ENCODE data around the gene DOK7. TPM values are rescaled to one million over a fixed set of nuclear protein-coding genes. Genes with fewer than 3 reads are reported as not detected.

The DOK7 gene
- total and polyA plus RNA-seq, 4 experiments from 2014 or later: 0.10 TPM; not detected in 3

GRCh38 chr4:3481783-3482393 lies 18.8 kb downstream of the DOK7 start:
- DNase-seq: no peak
- Histone ChIP-seq H3K9me3 (ENCODE audit: control insufficient read depth in 1 of 2, low read length in 2 of 2) (no peaks in the 10 kb centered on the region), H3K4me3 (ENCODE audit: low read length in 2 of 2) (no peak overlapping the region), H3K36me3 (ENCODE audit: insufficient read depth, low read length) (no peaks in the 10 kb centered on the region), H3K27me3 (ENCODE audit: insufficient read depth, low read length) (no peaks in the 10 kb centered on the region), H3K27ac (ENCODE audit: low read depth, low read length) (no peak overlapping the region), H3K4me1 (ENCODE audit: insufficient read depth, low read length) (peaks cover 7% of the 10 kb centered on the region)
- peaks cover 0 to 4% (median under 1%) of the 10 kb centered on the region in 4 donors for H3K4me1 Mint-ChIP-seq
- ChIA-PET CTCF (ENCODE audit: partially characterized antibody) (interaction anchor here (1.0 to 3.2 kb wide), 5 partner anchors 125 to 376 kb away, joined by 3 to 37 read pairs (median 20); no protein-coding TSS in a partner anchor), POLR2A (ENCODE audit: partially characterized antibody) (no interaction called here)
- H3K9me3 Mint-ChIP-seq: peaks cover 0 to 2% (median 0%) of the 10 kb centered on the region in 8 donors
- intact Hi-C loops (cut with micrococcal nuclease): no loop called here
- H3K36me3 Mint-ChIP-seq: no peaks in the 10 kb centered on the region
- no peak overlapping the region for H3K4me3 Mint-ChIP-seq
- no peak overlapping the region for H3K27ac Mint-ChIP-seq
- H3K27me3 Mint-ChIP-seq: peaks cover 12 to 17% of the 10 kb centered on the region in 2 donors

GRCh38 chr4:3482707-3483106 lies 19.6 kb downstream of the DOK7 start:
- Mint-ChIP-seq H3K27ac (no peak overlapping the region), H3K9me3 (peaks cover 0 to 2% (median 0%) of the 10 kb centered on the region in 8 donors), H3K4me1 (peaks cover 0 to 4% (median under 1%) of the 10 kb centered on the region in 4 donors), H3K27me3 (peaks cover 12 to 17% of the 10 kb centered on the region in 2 donors), H3K4me3 (no peak overlapping the region), H3K36me3 (no peaks in the 10 kb centered on the region)
- ChIA-PET CTCF (ENCODE audit: partially characterized antibody) (no interaction called here), POLR2A (ENCODE audit: partially characterized antibody) (no interaction called here)
- H3K9me3 ChIP-seq (ENCODE audit: control insufficient read depth in 1 of 2, low read length in 2 of 2): no peaks in the 10 kb centered on the region
- H3K36me3 ChIP-seq (ENCODE audit: insufficient read depth, low read length): no peaks in the 10 kb centered on the region
- no peaks in the 10 kb centered on the region for H3K27me3 ChIP-seq (ENCODE audit: insufficient read depth, low read length)
- intact Hi-C loops (cut with micrococcal nuclease): no loop called here
- DNase-seq: no peak
- H3K4me1 ChIP-seq (ENCODE audit: insufficient read depth, low read length): peaks cover 7% of the 10 kb centered on the region
- H3K27ac ChIP-seq (ENCODE audit: low read depth, low read length): no peak overlapping the region
- H3K4me3 ChIP-seq (ENCODE audit: low read length in 2 of 2): no peak overlapping the region

GRCh38 chr4:3483471-3483921 lies 20.4 kb downstream of the DOK7 start:
- ChIA-PET POLR2A (ENCODE audit: partially characterized antibody) (no interaction called here), CTCF (ENCODE audit: partially characterized antibody) (no interaction called here)
- no peaks in the 10 kb centered on the region for H3K9me3 ChIP-seq (ENCODE audit: control insufficient read depth in 1 of 2, low read length in 2 of 2)
- no peak overlapping the region for H3K4me3 Mint-ChIP-seq
- H3K4me1 ChIP-seq (ENCODE audit: insufficient read depth, low read length): peaks cover 7% of the 10 kb centered on the region
- H3K4me3 ChIP-seq (ENCODE audit: low read length in 2 of 2): no peak overlapping the region
- H3K36me3 ChIP-seq (ENCODE audit: insufficient read depth, low read length): no peaks in the 10 kb centered on the region
- intact Hi-C loops (cut with micrococcal nuclease): no loop called here
- no peak for DNase-seq
- peaks cover 0 to 4% (median 0%) of the 10 kb centered on the region in 8 donors for H3K9me3 Mint-ChIP-seq
- no peak overlapping the region for H3K27ac ChIP-seq (ENCODE audit: low read depth, low read length)
- no peaks in the 10 kb centered on the region for H3K27me3 ChIP-seq (ENCODE audit: insufficient read depth, low read length)
- H3K27ac Mint-ChIP-seq: no peak overlapping the region
- peaks cover 0 to 4% (median under 1%) of the 10 kb centered on the region in 4 donors for H3K4me1 Mint-ChIP-seq
- no peaks in the 10 kb centered on the region for H3K36me3 Mint-ChIP-seq
- peaks cover 12 to 19% of the 10 kb centered on the region in 2 donors for H3K27me3 Mint-ChIP-seq

DNA sequence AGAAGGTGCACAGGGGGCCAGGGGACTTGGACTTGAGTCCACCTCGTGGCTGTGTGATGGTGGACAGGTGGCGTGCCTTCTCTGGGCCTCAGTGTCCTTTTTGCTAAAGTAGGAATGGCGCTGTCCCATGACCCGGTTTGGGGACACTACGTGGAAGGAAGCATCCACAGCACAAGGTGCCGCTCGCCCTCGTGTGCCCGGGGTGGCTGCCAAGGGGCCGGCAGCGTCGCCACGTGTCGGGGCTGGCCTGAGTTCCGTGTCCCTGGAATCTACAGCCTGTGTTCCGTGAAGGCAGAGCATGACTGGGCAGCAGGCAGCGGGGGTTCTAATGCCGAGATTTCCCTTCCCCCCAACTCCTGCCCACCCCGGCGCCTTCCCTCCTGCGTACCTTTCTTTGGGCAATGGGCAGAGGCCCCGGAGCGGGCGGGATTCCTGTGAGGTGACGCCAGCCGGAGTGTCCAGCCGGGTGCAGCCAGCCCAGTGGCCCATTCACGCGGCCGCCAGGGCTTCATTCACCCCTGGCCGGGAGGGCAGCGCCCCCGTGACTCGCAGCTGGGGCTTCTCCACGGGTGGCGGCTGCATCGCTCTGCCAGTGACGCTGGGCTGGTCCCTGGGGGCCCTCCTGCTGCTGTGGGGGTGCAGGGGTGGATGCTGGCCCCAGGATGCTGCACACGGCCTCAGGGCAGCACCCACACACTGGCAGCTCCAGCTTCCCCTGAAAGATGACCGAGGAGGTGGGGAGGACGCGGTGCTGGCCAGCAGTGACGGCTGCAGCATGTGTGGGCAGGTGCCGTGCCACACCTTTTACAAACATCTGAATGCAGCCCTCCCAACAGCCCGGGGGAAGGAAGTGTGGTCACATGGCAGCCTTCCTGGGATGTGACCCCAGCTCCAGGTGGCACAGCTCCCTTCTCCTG lies 21.2 kb downstream of the DOK7 start:
- H3K27me3 ChIP-seq (ENCODE audit: insufficient read depth, low read length): no peaks in the 10 kb centered on the region
- DNase-seq: no peak
- Mint-ChIP-seq H3K36me3 (no peaks in the 10 kb centered on the region), H3K4me1 (peaks cover 0 to 4% (median under 1%) of the 10 kb centered on the region in 4 donors), H3K9me3 (peaks cover 0 to 4% (median 0%) of the 10 kb centered on the region in 8 donors), H3K4me3 (no peak overlapping the region), H3K27ac (no peak overlapping the region), H3K27me3 (peaks cover 12 to 22% of the 10 kb centered on the region in 2 donors)
- H3K27ac ChIP-seq (ENCODE audit: low read depth, low read length): no peak overlapping the region
- H3K4me1 ChIP-seq (ENCODE audit: insufficient read depth, low read length): peaks cover 7% of the 10 kb centered on the region
- intact Hi-C loops (cut with micrococcal nuclease): no loop called here
- POLR2A ChIA-PET (ENCODE audit: partially characterized antibody): no interaction called here
- CTCF ChIA-PET (ENCODE audit: partially characterized antibody): no interaction called here
- H3K4me3 ChIP-seq (ENCODE audit: low read length in 2 of 2): no peak overlapping the region
- no peaks in the 10 kb centered on the region for H3K9me3 ChIP-seq (ENCODE audit: control insufficient read depth in 1 of 2, low read length in 2 of 2)
- no peaks in the 10 kb centered on the region for H3K36me3 ChIP-seq (ENCODE audit: insufficient read depth, low read length)

DNA sequence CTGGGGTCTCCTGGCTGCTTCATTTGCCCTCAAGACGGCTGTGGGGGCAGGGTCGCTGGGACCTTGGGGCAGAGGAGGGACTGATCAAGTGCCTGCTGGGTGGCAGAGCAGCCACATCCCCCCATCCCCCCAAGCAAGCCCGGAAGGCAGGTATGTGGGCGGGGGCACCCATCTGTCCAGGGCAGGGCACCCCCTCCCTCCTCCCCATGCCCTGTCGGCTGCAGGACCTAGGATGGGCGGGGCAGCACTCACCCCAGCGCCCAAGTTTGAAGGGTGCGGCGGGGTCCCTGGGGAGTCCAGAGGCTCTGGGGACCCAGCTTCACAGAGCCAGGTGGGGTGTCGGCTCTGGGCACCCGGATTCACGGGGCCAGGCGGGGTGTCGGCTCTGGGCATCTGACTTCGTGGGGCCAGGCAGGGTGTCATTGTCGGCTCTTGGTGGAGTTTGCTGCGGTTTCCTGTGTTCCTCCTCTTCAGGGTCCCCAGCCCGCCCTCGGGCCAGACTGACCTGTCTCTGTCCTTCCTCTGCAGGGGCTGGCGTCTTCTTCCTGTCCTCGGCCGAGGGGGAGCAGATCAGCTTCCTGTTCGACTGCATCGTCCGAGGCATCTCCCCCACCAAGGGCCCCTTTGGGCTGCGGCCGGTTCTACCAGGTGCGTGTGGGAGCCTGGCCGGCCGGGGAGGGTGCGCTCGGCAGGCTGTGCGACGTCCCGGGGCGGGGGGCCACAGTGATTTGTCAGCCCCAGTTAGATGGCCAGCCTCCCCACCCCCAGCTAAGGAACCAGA lies 22.1 kb downstream of the DOK7 start:
- DNase-seq: no peak

DNA sequence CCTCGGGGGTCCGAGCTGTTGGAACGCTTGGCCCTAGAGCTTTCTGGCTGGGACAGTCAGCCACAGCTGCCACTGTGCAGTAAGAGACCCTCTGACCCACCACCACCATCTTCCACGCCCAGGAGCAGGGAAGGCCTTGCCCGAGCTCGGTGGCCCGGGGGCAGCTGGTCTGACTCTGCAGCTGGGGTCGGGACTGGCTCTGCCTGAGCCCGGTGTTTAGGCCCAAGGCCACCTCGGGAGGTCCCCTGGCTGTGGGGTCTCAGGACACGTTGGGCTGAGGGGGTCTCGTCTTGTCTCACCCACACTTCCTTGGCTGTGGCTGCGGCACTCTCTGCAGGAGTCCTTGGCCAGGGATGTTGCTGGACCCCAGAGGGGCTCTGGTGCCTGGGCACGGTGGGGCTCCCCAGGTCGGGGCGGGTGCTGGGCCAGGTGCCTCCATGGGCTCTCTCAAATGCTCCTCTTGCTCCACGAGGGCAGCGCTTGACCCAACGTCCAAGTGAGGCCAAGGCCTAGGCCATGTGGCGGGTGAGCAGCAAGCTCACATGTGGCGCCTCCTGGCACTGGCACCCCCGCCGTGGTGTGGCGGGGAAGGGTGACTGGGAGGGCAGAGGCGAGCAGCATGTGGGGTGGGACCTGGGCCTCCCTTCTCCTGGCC lies 22.9 kb downstream of the DOK7 start:
- CTCF ChIA-PET (ENCODE audit: partially characterized antibody): no interaction called here
- no peaks in the 10 kb centered on the region for H3K36me3 Mint-ChIP-seq
- no peaks in the 10 kb centered on the region for H3K36me3 ChIP-seq (ENCODE audit: insufficient read depth, low read length)

More for the DNA sequence above, 22.1 kb downstream of the DOK7 start:
- Mint-ChIP-seq H3K9me3 (peaks cover 0 to 4% (median 0%) of the 10 kb centered on the region in 8 donors), H3K4me1 (peaks cover 0 to 4% (median under 1%) of the 10 kb centered on the region in 4 donors), H3K4me3 (peak overlapping the region in 3 of 8 donors; percentile 12 to 55 (median 35)), H3K27ac (no peak overlapping the region), H3K36me3 (no peaks in the 10 kb centered on the region), H3K27me3 (peaks cover 12 to 22% of the 10 kb centered on the region in 2 donors)
- Histone ChIP-seq H3K9me3 (ENCODE audit: control insufficient read depth in 1 of 2, low read length in 2 of 2) (no peaks in the 10 kb centered on the region), H3K27ac (ENCODE audit: low read depth, low read length) (no peak overlapping the region), H3K4me3 (ENCODE audit: low read length in 2 of 2) (no peak overlapping the region), H3K4me1 (ENCODE audit: insufficient read depth, low read length) (peaks cover 7% of the 10 kb centered on the region), H3K36me3 (ENCODE audit: insufficient read depth, low read length) (no peaks in the 10 kb centered on the region), H3K27me3 (ENCODE audit: insufficient read depth, low read length) (no peaks in the 10 kb centered on the region)
- CTCF ChIA-PET (ENCODE audit: partially characterized antibody): no interaction called here
- intact Hi-C loops (cut with micrococcal nuclease): no loop called here
- POLR2A ChIA-PET (ENCODE audit: partially characterized antibody): no interaction called here

More for the DNA sequence above, 22.9 kb downstream of the DOK7 start:
- Histone ChIP-seq H3K27me3 (ENCODE audit: insufficient read depth, low read length) (no peaks in the 10 kb centered on the region), H3K27ac (ENCODE audit: low read depth, low read length) (no peak overlapping the region), H3K4me1 (ENCODE audit: insufficient read depth, low read length) (peaks cover 7% of the 10 kb centered on the region), H3K9me3 (ENCODE audit: control insufficient read depth in 1 of 2, low read length in 2 of 2) (no peaks in the 10 kb centered on the region), H3K4me3 (ENCODE audit: low read length in 2 of 2) (no peak overlapping the region)
- Mint-ChIP-seq H3K4me1 (peaks cover 0 to 4% (median under 1%) of the 10 kb centered on the region in 4 donors), H3K27me3 (peaks cover 10 to 16% of the 10 kb centered on the region in 2 donors), H3K4me3 (no peak overlapping the region), H3K9me3 (peaks cover 0 to 4% (median 0%) of the 10 kb centered on the region in 8 donors), H3K27ac (no peak overlapping the region)
- DNase-seq: no peak
- intact Hi-C loops (cut with micrococcal nuclease): no loop called here
- POLR2A ChIA-PET (ENCODE audit: partially characterized antibody): no interaction called here
